H9 (cell line): Measurements from ENCODE around the gene S100A6. TPM values are rescaled to one million over a fixed set of nuclear protein-coding genes. Genes with fewer than 3 reads are reported as not detected.
A peak's percentile ranks its signal among the peaks of the same experiment; 100 is the strongest.

ENCODE experiments used
- DNase-seq: peaks from one replicate; pipeline ENCODE4 v3.0.0-alpha.2; 2017
- H2AFZ ChIP-seq: one replicate; pipeline ENCODE4 v1.6.1; 2013; ENCODE audit warnings: mild to moderate bottlenecking, low read length, control low read depth, moderate library complexity
- H2AK5ac ChIP-seq: 2 replicates; pipeline ENCODE4 v1.6.1; 2013; ENCODE audit warnings: low read length, control low read depth, mixed read lengths; ENCODE audit not compliant: insufficient read length
- H2BK120ac ChIP-seq: one replicate; pipeline ENCODE4 v1.6.1; 2013; ENCODE audit warnings: low read depth, mild to moderate bottlenecking, low read length, control low read depth, inconsistent platforms; ENCODE audit not compliant: poor library complexity, severe bottlenecking
- H2BK12ac ChIP-seq: 2 replicates; pipeline ENCODE4 v1.6.1; 2013; ENCODE audit warnings: low read length, control low read depth, mixed read lengths, low read depth; ENCODE audit not compliant: insufficient read length
- H2BK15ac ChIP-seq: 2 replicates; pipeline ENCODE4 v1.6.1; 2013; ENCODE audit warnings: low read depth, low read length, control low read depth
- H2BK20ac ChIP-seq: one replicate; pipeline ENCODE4 v1.6.1; 2013; ENCODE audit warnings: low read depth, mild to moderate bottlenecking, low read length, control low read depth, inconsistent platforms; ENCODE audit not compliant: poor library complexity, severe bottlenecking
- H2BK5ac ChIP-seq: 2 replicates; pipeline ENCODE4 v1.6.1; 2013; ENCODE audit warnings: low read length, control low read depth, mixed read lengths; ENCODE audit not compliant: insufficient read length
- H3K14ac ChIP-seq: 2 replicates; pipeline ENCODE4 v1.6.1; 2013; ENCODE audit warnings: low read length, control low read depth; ENCODE audit not compliant: insufficient read depth
- H3K18ac ChIP-seq: 2 replicates; pipeline ENCODE4 v1.6.1; 2013; ENCODE audit warnings: low read depth, mild to moderate bottlenecking, mixed read lengths, low read length, control low read depth; ENCODE audit not compliant: insufficient read length
- H3K23ac ChIP-seq: 2 replicates; pipeline ENCODE4 v1.6.1; 2013; ENCODE audit warnings: low read length, control low read depth, mixed read lengths, low read depth; ENCODE audit not compliant: insufficient read length
- H3K23me2 ChIP-seq: 2 replicates; pipeline ENCODE4 v1.6.1; 2013; ENCODE audit warnings: low read depth, mild to moderate bottlenecking, mixed read lengths, low read length, control low read depth; ENCODE audit not compliant: insufficient read length, poor library complexity, severe bottlenecking
- H3K27ac ChIP-seq: 2 replicates; pipeline ENCODE4 v1.5.1; 2013; ENCODE audit warnings: low read length, control low read depth, mixed read lengths, low read depth; ENCODE audit not compliant: insufficient read length
- H3K27me3 ChIP-seq: 2 replicates; pipeline ENCODE4 v1.6.1; 2013; ENCODE audit warnings: low read length, control low read depth, inconsistent platforms; ENCODE audit not compliant: insufficient read depth
- H3K4ac ChIP-seq: 2 replicates; pipeline ENCODE4 v1.6.1; 2013; ENCODE audit warnings: low read depth, mild to moderate bottlenecking, control low read depth, inconsistent platforms, low read length, moderate library complexity
- H3K4me1 ChIP-seq: 2 replicates; pipeline ENCODE4 v1.6.1; 2013; ENCODE audit warnings: low read length, control low read depth, inconsistent platforms; ENCODE audit not compliant: insufficient read depth
- H3K4me2 ChIP-seq: 2 replicates; pipeline ENCODE4 v1.6.1; 2013; ENCODE audit warnings: low read length, control low read depth, mixed read lengths; ENCODE audit not compliant: insufficient read length, insufficient read depth
- H3K56ac ChIP-seq: 2 replicates; pipeline ENCODE4 v1.6.1; 2013; ENCODE audit warnings: low read depth, mild to moderate bottlenecking, mixed read lengths, low read length, control low read depth; ENCODE audit not compliant: insufficient read length
- H3K79me1 ChIP-seq: 2 replicates; pipeline ENCODE4 v1.6.1; 2013; ENCODE audit warnings: low read depth, mild to moderate bottlenecking, moderate library complexity, low read length, control low read depth, inconsistent platforms; ENCODE audit not compliant: insufficient read depth, poor library complexity, severe bottlenecking
- H3K79me2 ChIP-seq: 2 replicates; pipeline ENCODE4 v1.6.1; 2013; ENCODE audit warnings: low read length, control low read depth, inconsistent platforms; ENCODE audit not compliant: insufficient read depth
- H3K9ac ChIP-seq: 2 replicates; pipeline ENCODE4 v1.6.1; 2013; ENCODE audit warnings: low read length, control low read depth, mixed read lengths; ENCODE audit not compliant: insufficient read length; ENCODE audit errors: extremely low read depth
- H3K9me3 ChIP-seq: one replicate; pipeline ENCODE4 v1.6.1; 2013; ENCODE audit warnings: low read depth, low read length, inconsistent platforms; ENCODE audit not compliant: control insufficient read depth
- H3T11ph ChIP-seq: one replicate; pipeline ENCODE4 v1.6.1; 2013; ENCODE audit warnings: mild to moderate bottlenecking, low read length, control low read depth, inconsistent platforms
- H4K20me1 ChIP-seq: one replicate; pipeline ENCODE4 v1.6.1; 2013; ENCODE audit not compliant: control insufficient read depth, insufficient read length, insufficient read depth
- H4K5ac ChIP-seq: 2 replicates; pipeline ENCODE4 v1.6.1; 2013; ENCODE audit warnings: low read depth, mild to moderate bottlenecking, mixed read lengths, low read length, control low read depth; ENCODE audit not compliant: insufficient read length
- H4K8ac ChIP-seq: replicated peaks from 2 replicates; pipeline ENCODE4 v1.6.1; 2013; ENCODE audit warnings: low read length, control low read depth, mixed read lengths, low read depth; ENCODE audit not compliant: insufficient read length
- H4K91ac ChIP-seq: 2 replicates; pipeline ENCODE4 v1.6.1; 2013; ENCODE audit warnings: low read depth, mild to moderate bottlenecking, moderate library complexity, mixed read lengths, low read length, control low read depth; ENCODE audit not compliant: insufficient read length
- H3K27ac Mint-ChIP-seq, 3 experiments: 2 replicates in 2 of 3; 3 replicates in 1 of 3; pipeline ENCODE4 v1.8.0; 2020 to 2021; ENCODE audit warnings: mixed read lengths in 3 of 3, mild to moderate bottlenecking in 1 of 3, moderate library complexity in 1 of 3
- H3K27me3 Mint-ChIP-seq: 2 replicates; pipeline ENCODE4 v1.8.0; 2021; ENCODE audit warnings: low read depth, mild to moderate bottlenecking, moderate library complexity, mixed read lengths
- H3K36me3 Mint-ChIP-seq, 3 experiments: 2 replicates in 2 of 3; 3 replicates in 1 of 3; pipeline ENCODE4 v1.8.0; 2020 to 2021; ENCODE audit warnings: low read depth in 3 of 3, mixed read lengths in 3 of 3; ENCODE audit not compliant: insufficient read depth in 1 of 3
- H3K4me1 Mint-ChIP-seq, 2 experiments: 2 replicates each; pipeline ENCODE4 v1.8.0; 2020; ENCODE audit warnings: mixed read lengths in 2 of 2
- H3K4me3 Mint-ChIP-seq, 2 experiments: 2 replicates in 1 of 2; 3 replicates in 1 of 2; pipeline ENCODE4 v1.8.0; 2020 to 2021; ENCODE audit warnings: mild to moderate bottlenecking in 2 of 2, mixed read lengths in 2 of 2, moderate library complexity in 1 of 2
- H3K9me3 Mint-ChIP-seq, 2 experiments: 2 replicates in 1 of 2; 3 replicates in 1 of 2; pipeline ENCODE4 v1.8.0; 2020; ENCODE audit warnings: mild to moderate bottlenecking in 2 of 2, mixed read lengths in 2 of 2, moderate library complexity in 1 of 2
- CTCF ChIP-seq: fragments of 200-600 bp; sonication (generic); conservative IDR thresholded peaks from 3 replicates; pipeline ENCODE4 v1.8.0; 2021; ENCODE audit warnings: antibody characterized with exemption, mild to moderate bottlenecking
- WGBS: extraction: QIAGEN DNeasy Blood & Tissue Kit; methylation state at CpG from one replicate; pipeline ENCODE4 v1.1.7; 2013; ENCODE audit warnings: missing lambda C conversion rate, low lambda C conversion rate, mixed read lengths; ENCODE audit not compliant: insufficient read length; ENCODE audit errors: extremely low coverage; 5-methylcytosine and 5-hydroxymethylcytosine counted together
- total RNA-seq: library from RNA; stranded (reverse); gene quantifications from 2 replicates; pipeline ENCODE4 v1.2.1, GENCODE V29; 2021

S100A6 gene
- total RNA-seq, 1 experiment from 2014 or later: not detected

DNA sequence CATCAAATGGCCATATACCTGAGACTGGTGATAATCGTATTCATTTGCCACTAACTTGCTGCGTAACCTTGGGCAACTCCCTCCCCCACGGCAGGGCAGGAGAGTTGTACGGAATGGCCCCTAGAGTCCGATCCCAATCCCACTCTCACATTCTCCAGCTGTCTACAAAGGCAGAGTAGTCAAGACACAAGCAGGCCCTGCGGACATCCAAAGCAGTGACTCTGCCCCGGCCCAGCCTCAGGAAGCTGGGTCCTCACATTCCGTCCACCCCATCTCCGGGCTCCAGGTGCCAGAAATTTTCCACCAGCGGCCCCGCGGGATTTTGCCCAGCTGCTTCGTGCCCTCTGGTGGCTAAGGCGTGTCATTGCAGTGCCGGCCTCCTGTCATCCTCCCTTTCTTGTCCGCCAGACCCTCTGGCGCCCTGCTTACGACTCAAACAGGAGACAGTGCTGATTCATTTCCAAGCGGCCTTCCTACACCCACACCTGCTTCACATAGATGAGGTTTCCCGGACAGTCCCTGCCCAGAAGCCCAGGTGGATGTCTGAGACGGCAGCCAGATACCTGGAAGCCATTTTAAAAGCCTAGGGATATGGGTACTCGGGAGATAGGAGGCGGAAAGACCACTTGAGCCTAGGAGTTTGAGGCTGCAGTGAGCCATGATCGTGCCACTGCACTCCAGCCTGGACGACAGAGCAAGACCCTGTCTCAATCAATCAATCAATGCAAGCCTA is 32.7 kb upstream of the S100A6 start:
- Histone ChIP-seq H2BK15ac (no peak overlapping the region), H3K4ac (no peak overlapping the region), H3T11ph (no peak overlapping the region), H4K8ac (no peak overlapping the region), H4K91ac (no peak overlapping the region), H3K4me2 (peak overlapping the region; percentile 23), H2AFZ (no peak overlapping the region), H3K18ac (peak overlapping the region; percentile 4), H2BK20ac (no peak overlapping the region), H3K27ac (no peak overlapping the region), H3K9ac (no peak overlapping the region), H3K23ac (no peak overlapping the region), H2AK5ac (no peak overlapping the region), H3K4me1 (peaks cover 7% of the 10 kb centered on the region; the same call in 1 of the 2 replicates), H2BK120ac (no peak overlapping the region), H3K56ac (no peak overlapping the region), H3K14ac (no peak overlapping the region), H2BK12ac (no peak overlapping the region), H3K9me3 (no peaks in the 10 kb centered on the region), H3K27me3 (no peaks in the 10 kb centered on the region), H4K20me1 (peaks cover 3% of the 10 kb centered on the region), H4K5ac (no peak overlapping the region), H2BK5ac (no peak overlapping the region), H3K79me1 (no peaks in the 10 kb centered on the region), H3K23me2 (no peaks in the 10 kb centered on the region), H3K79me2 (no peaks in the 10 kb centered on the region)
- peaks cover 33 to 35% of the 10 kb centered on the region in 2 experiments for H3K4me1 Mint-ChIP-seq
- peak overlapping the region in 2 of 3 experiments; percentile 32 to 96; a peak in 4 of 7 replicates for H3K27ac Mint-ChIP-seq
- H3K27me3 Mint-ChIP-seq: peaks cover 15% of the 10 kb centered on the region
- peak; percentile 96 for DNase-seq
- H3K4me3 Mint-ChIP-seq: peak overlapping the region; percentile 27 to 39; a peak in 4 of 5 replicates
- TF ChIP-seq CTCF: peak; percentile 99
- WGBS: no CpG with 5 or more reads among the region's 25 CpGs
- no peaks in the 10 kb centered on the region for H3K9me3 Mint-ChIP-seq
- H3K36me3 Mint-ChIP-seq: no peaks in the 10 kb centered on the region
